Mesenchymal stem cell (in vitro differentiated cells and primary cell): Measurements from ENCODE around the gene FSCN2.
A peak's percentile ranks its signal among the peaks of the same experiment; 100 is the strongest.

Experiments
- DNase-seq: peaks from one replicate; pipeline ENCODE4 v3.0.0-alpha.2; 2013
- H2AFZ ChIP-seq: one replicate; pipeline ENCODE4 v1.6.1; 2013; ENCODE audit warnings: low read depth, mild to moderate bottlenecking, control low read depth, inconsistent platforms, low read length, moderate library complexity
- H2AK5ac ChIP-seq: 2 replicates; pipeline ENCODE4 v1.6.1; 2013; ENCODE audit warnings: low read length, moderate library complexity, mild to moderate bottlenecking, inconsistent platforms; ENCODE audit not compliant: severe bottlenecking
- H2BK120ac ChIP-seq: one replicate; pipeline ENCODE4 v1.6.1; 2013; ENCODE audit warnings: low read depth, mild to moderate bottlenecking, inconsistent platforms, low read length, moderate library complexity
- H2BK12ac ChIP-seq, 2 experiments: one replicate each; pipeline ENCODE4 v1.6.1; 2013; ENCODE audit warnings: inconsistent platforms in 2 of 2, low read length in 2 of 2, mild to moderate bottlenecking in 2 of 2, moderate library complexity in 2 of 2, control low read depth in 1 of 2
- H2BK15ac ChIP-seq: one replicate; pipeline ENCODE4 v1.6.1; 2013; ENCODE audit warnings: mild to moderate bottlenecking, low read depth, inconsistent platforms; ENCODE audit not compliant: poor library complexity, severe bottlenecking
- H2BK5ac ChIP-seq: 2 replicates; pipeline ENCODE4 v1.6.1; 2013; ENCODE audit warnings: low read depth, mild to moderate bottlenecking, low read length, control low read depth, inconsistent platforms; ENCODE audit not compliant: poor library complexity, severe bottlenecking
- H3K14ac ChIP-seq, 2 experiments: one replicate each; pipeline ENCODE4 v1.6.1; 2013; ENCODE audit warnings: inconsistent platforms in 2 of 2, low read length in 2 of 2, control low read depth in 1 of 2, mild to moderate bottlenecking in 1 of 2, moderate library complexity in 1 of 2
- H3K18ac ChIP-seq, 2 experiments: one replicate each; pipeline ENCODE4 v1.6.1; 2013; ENCODE audit warnings: inconsistent platforms in 2 of 2, low read length in 2 of 2, control low read depth in 1 of 2, low read depth in 1 of 2, mild to moderate bottlenecking in 1 of 2
- H3K23ac ChIP-seq, 2 experiments: one replicate each; pipeline ENCODE4 v1.6.1; 2013; ENCODE audit warnings: inconsistent platforms in 2 of 2, low read length in 2 of 2, mild to moderate bottlenecking in 2 of 2, moderate library complexity in 2 of 2, control low read depth in 1 of 2
- H3K27ac ChIP-seq: 2 replicates; pipeline ENCODE4 v1.5.1; 2013; ENCODE audit warnings: mild to moderate bottlenecking, moderate library complexity, low read length, control low read depth, inconsistent platforms; ENCODE audit not compliant: poor library complexity, severe bottlenecking
- H3K27me3 ChIP-seq, 2 experiments: 2 replicates each; pipeline versions ENCODE4 v1.6.1 to v1.7.0; 2013; ENCODE audit warnings: low read length in 2 of 2, mild to moderate bottlenecking in 2 of 2, moderate library complexity in 2 of 2, control low read depth in 1 of 2, inconsistent platforms in 1 of 2; ENCODE audit not compliant: control insufficient read depth in 1 of 2, insufficient read depth in 1 of 2
- H3K36me3 ChIP-seq, 2 experiments: 2 replicates each; pipeline versions ENCODE4 v1.6.1 to v1.7.0; 2013; ENCODE audit warnings: low read length in 2 of 2, control low read depth in 1 of 2, inconsistent platforms in 1 of 2, low read depth in 1 of 2, mild to moderate bottlenecking in 1 of 2; ENCODE audit not compliant: insufficient read depth in 2 of 2, control insufficient read depth in 1 of 2
- H3K4ac ChIP-seq, 2 experiments: one replicate each; pipeline ENCODE4 v1.6.1; 2013; ENCODE audit warnings: inconsistent platforms in 2 of 2, low read length in 2 of 2, mild to moderate bottlenecking in 2 of 2, moderate library complexity in 2 of 2, control low read depth in 1 of 2, low read depth in 1 of 2
- H3K4me1 ChIP-seq: 2 replicates; pipeline ENCODE4 v1.6.1; 2013; ENCODE audit warnings: low read depth, low read length, control low read depth; ENCODE audit not compliant: control insufficient read depth, insufficient read depth
- H3K4me2 ChIP-seq: 2 replicates; pipeline ENCODE4 v1.6.1; 2013; ENCODE audit warnings: low read length, mild to moderate bottlenecking, inconsistent platforms; ENCODE audit not compliant: poor library complexity, severe bottlenecking
- H3K4me3 ChIP-seq, 2 experiments: 2 replicates each; pipeline versions ENCODE4 v1.5.1 to v1.7.0; 2013; ENCODE audit warnings: low read length in 2 of 2, mild to moderate bottlenecking in 2 of 2, control low read depth in 1 of 2, low read depth in 1 of 2; ENCODE audit not compliant: insufficient read depth in 1 of 2
- H3K79me1 ChIP-seq: replicated peaks from 2 replicates; pipeline ENCODE4 v1.6.1; 2013; ENCODE audit warnings: mild to moderate bottlenecking, control low read depth, low read length, inconsistent platforms; ENCODE audit not compliant: poor library complexity, severe bottlenecking
- H3K9ac ChIP-seq: 2 replicates; pipeline ENCODE4 v1.7.0; 2013; ENCODE audit warnings: mild to moderate bottlenecking, low read length, moderate library complexity
- H3K9me3 ChIP-seq: 2 replicates; pipeline ENCODE4 v1.7.0; 2013; ENCODE audit warnings: mild to moderate bottlenecking, low read length; ENCODE audit not compliant: control insufficient read depth
- H4K8ac ChIP-seq: one replicate; pipeline ENCODE4 v1.6.1; 2013; ENCODE audit warnings: inconsistent platforms, mild to moderate bottlenecking, low read length, moderate library complexity
- H4K91ac ChIP-seq: one replicate; pipeline ENCODE4 v1.6.1; 2013; ENCODE audit warnings: mild to moderate bottlenecking, low read length, inconsistent platforms
- WGBS: methylation state at CpG from one replicate; pipeline ENCODE4 v1.1.7; 2013; ENCODE audit warnings: mixed read lengths; 5-methylcytosine and 5-hydroxymethylcytosine counted together

FSCN2 gene

GRCh38 chr17:81578561-81579225, 50.5 kb downstream of the FSCN2 start:
- peak overlapping the region; percentile 89 for H3K27ac ChIP-seq
- no peak overlapping the region for H3K9ac ChIP-seq
- H3K4me2 ChIP-seq, result no peak overlapping the region
- H4K91ac ChIP-seq, result no peak overlapping the region
- H4K8ac ChIP-seq, result no peak overlapping the region
- no peak overlapping the region for H2BK12ac ChIP-seq
- WGBS, result 97% methylated on average over 4 of the region's 6 CpGs
- H3K14ac ChIP-seq, result no peak overlapping the region
- no peak overlapping the region for H2AFZ ChIP-seq
- peaks cover 14% of the 10 kb centered on the region for H3K79me1 ChIP-seq
- no peaks in the 10 kb centered on the region for H3K27me3 ChIP-seq
- peaks cover 62% of the 10 kb centered on the region for H3K4me1 ChIP-seq
- H3K36me3 ChIP-seq, result peaks cover 53 to 60% of the 10 kb centered on the region in 2 experiments
- H3K18ac ChIP-seq, result no peak overlapping the region
- no peak overlapping the region for H3K4ac ChIP-seq
- no peak overlapping the region for H2BK120ac ChIP-seq
- H3K4me3 ChIP-seq, result no peak overlapping the region
- H2BK15ac ChIP-seq, result no peak overlapping the region
- DNase-seq, result no peak
- H3K23ac ChIP-seq, result no peak overlapping the region
- peak overlapping the region; percentile 76 for H2AK5ac ChIP-seq
- H3K9me3 ChIP-seq, result no peaks in the 10 kb centered on the region
- H2BK5ac ChIP-seq, result no peak overlapping the region

- peaks cover 61% of the 10 kb centered on the region for H3K4me1 ChIP-seq
- H2AFZ ChIP-seq, result no peak overlapping the region
- 95% methylated on average over 6 of the region's 6 CpGs for WGBS
- H4K91ac ChIP-seq, result no peak overlapping the region
- no peaks in the 10 kb centered on the region for H3K9me3 ChIP-seq
- H2AK5ac ChIP-seq, result peak overlapping the region; percentile 82
- H2BK12ac ChIP-seq, result no peak overlapping the region
- no peak overlapping the region for H2BK15ac ChIP-seq
- no peaks in the 10 kb centered on the region for H3K27me3 ChIP-seq
- peak overlapping the region; percentile 45 for H3K9ac ChIP-seq
- no peak overlapping the region for H2BK120ac ChIP-seq
- peak overlapping the region; percentile 22 for H3K27ac ChIP-seq
- peak overlapping the region; percentile 39 for H4K8ac ChIP-seq
- no peak overlapping the region for H3K14ac ChIP-seq
- H3K4me3 ChIP-seq, result no peak overlapping the region
- no peak overlapping the region for H2BK5ac ChIP-seq
- H3K36me3 ChIP-seq, result peaks cover 50 to 61% of the 10 kb centered on the region in 2 experiments
- H3K23ac ChIP-seq, result no peak overlapping the region
- H3K4ac ChIP-seq, result no peak overlapping the region
- peaks cover 10% of the 10 kb centered on the region for H3K79me1 ChIP-seq
- no peak overlapping the region for H3K4me2 ChIP-seq
- H3K18ac ChIP-seq, result no peak overlapping the region
- DNase-seq, result no peak
Observed at GRCh38 chr17:81579298-81579697, 51.1 kb downstream of the FSCN2 start.

- H4K91ac ChIP-seq, result no peak overlapping the region
- peak overlapping the region; percentile 1 for H3K4me2 ChIP-seq
- H3K4ac ChIP-seq, result no peak overlapping the region
- peaks cover 46 to 61% of the 10 kb centered on the region in 2 experiments for H3K36me3 ChIP-seq
- H2BK15ac ChIP-seq, result no peak overlapping the region
- H3K27me3 ChIP-seq, result no peaks in the 10 kb centered on the region
- no peak overlapping the region for H3K14ac ChIP-seq
- H3K4me1 ChIP-seq, result peaks cover 57% of the 10 kb centered on the region
- H2AK5ac ChIP-seq, result peak overlapping the region; percentile 82
- no peak overlapping the region for H3K23ac ChIP-seq
- no peak overlapping the region for H3K4me3 ChIP-seq
- H3K27ac ChIP-seq, result peak overlapping the region; percentile 22
- H2BK5ac ChIP-seq, result no peak overlapping the region
- peak; percentile 73 for DNase-seq
- WGBS, result 80% methylated on average over 10 of the region's 10 CpGs
- no peak overlapping the region for H2AFZ ChIP-seq
- peak overlapping the region; percentile 45 for H3K9ac ChIP-seq
- no peak overlapping the region for H4K8ac ChIP-seq
- no peaks in the 10 kb centered on the region for H3K9me3 ChIP-seq
- peaks cover 7% of the 10 kb centered on the region for H3K79me1 ChIP-seq
- H2BK12ac ChIP-seq, result peak overlapping the region in 1 of 2 experiments; percentile 37
- H3K18ac ChIP-seq, result peak overlapping the region in 1 of 2 experiments; percentile 34
- H2BK120ac ChIP-seq, result no peak overlapping the region
Observed at GRCh38 chr17:81579821-81580321, 51.7 kb downstream of the FSCN2 start.

GRCh38 chr17:81580481-81580880, 52.3 kb downstream of the FSCN2 start:
- H3K9me3 ChIP-seq, result no peaks in the 10 kb centered on the region
- H3K14ac ChIP-seq, result no peak overlapping the region
- no peak overlapping the region for H4K91ac ChIP-seq
- DNase-seq, result no peak
- WGBS, result 97% methylated on average over 6 of the region's 6 CpGs
- peaks cover 45 to 65% of the 10 kb centered on the region in 2 experiments for H3K36me3 ChIP-seq
- peaks cover 54% of the 10 kb centered on the region for H3K4me1 ChIP-seq
- peak overlapping the region; percentile 35 for H2AK5ac ChIP-seq
- no peak overlapping the region for H3K4me2 ChIP-seq
- no peak overlapping the region for H3K23ac ChIP-seq
- no peak overlapping the region for H3K9ac ChIP-seq
- H2BK5ac ChIP-seq, result no peak overlapping the region
- peak overlapping the region; percentile 4 for H3K27ac ChIP-seq
- no peak overlapping the region for H2BK120ac ChIP-seq
- H2AFZ ChIP-seq, result no peak overlapping the region
- no peak overlapping the region for H2BK15ac ChIP-seq
- no peak overlapping the region for H3K4me3 ChIP-seq
- no peak overlapping the region for H3K18ac ChIP-seq
- H3K4ac ChIP-seq, result no peak overlapping the region
- peak overlapping the region; percentile 59 for H4K8ac ChIP-seq
- H3K79me1 ChIP-seq, result peaks cover 7% of the 10 kb centered on the region
- no peak overlapping the region for H2BK12ac ChIP-seq
- H3K27me3 ChIP-seq, result no peaks in the 10 kb centered on the region
